GM18520 (cell line): ENCODE measurements around the gene CDH10.

Experiments
- ATAC-seq: cut with Tn5 transposase; IDR thresholded peaks from one replicate; pipeline ENCODE4 v1.9.1; 2021; ENCODE audit not compliant: unreplicated experiment

CDH10 gene

DNA sequence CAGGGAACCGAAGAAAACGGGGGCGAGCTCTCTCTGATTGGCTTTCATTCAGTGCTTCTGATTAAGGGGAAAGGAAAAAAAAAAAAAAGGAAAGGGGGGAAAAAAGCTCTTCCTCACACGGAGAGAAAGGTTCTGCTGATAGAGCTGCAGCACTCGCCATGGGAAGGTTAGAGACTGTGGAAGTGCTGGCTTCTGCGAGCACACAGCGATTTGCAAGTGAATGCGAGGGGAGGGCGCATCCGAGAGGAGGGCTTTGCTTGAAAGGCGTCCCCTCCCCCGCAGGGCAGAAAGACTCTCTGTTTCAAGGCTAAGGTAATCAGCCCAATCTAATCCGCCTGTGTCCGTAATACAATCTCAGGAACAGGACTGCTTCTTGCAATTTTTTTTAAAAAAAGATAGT is at the start of gene CDH10:
Gene CDH10, minus strand, starts transcription at position 218 of the 400 bp plus-strand sequence. CDS start 51,488 bp downstream, outside the sequence.
- no peak for ATAC-seq

DNA sequence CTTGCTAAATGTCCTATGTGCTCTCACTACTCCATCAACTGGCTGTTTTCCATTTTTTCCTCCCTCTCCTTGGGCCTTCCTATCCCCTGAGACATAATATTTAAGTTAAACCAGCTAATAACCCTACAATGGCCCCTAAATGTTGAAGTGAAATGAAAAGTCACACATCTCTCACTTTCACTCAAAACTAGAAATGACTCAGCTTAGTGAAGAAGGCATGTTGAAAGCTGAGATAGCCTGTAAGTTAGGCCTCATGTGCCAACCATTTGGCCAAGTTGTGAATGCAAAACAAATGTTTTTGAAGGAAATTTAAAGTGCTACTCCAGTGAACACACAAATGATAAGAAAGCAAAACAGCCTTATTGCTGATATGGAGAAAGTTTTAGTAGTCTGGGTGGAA is 48.8 kb upstream of the CDH10 start:
- ATAC-seq, result no peak

DNA sequence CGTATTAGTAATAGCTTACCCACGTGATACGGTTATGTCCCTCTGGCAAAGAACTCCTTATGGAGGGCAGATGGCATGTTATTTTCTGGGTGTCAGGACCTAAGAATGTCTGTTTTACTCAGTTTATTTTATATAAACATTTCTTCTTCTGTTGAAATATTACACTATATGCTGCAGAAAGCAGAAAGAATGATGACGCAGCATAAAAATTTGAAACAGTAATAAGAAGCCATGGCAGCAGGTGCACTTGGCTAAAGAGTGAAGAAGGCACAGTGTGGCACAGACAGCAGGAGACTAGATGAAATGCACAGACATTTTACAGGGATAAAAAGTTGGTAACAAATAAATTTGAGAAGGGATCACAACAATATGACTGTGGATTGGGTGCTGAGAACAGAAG is 46.3 kb upstream of the CDH10 start:
- ATAC-seq, result no peak

DNA sequence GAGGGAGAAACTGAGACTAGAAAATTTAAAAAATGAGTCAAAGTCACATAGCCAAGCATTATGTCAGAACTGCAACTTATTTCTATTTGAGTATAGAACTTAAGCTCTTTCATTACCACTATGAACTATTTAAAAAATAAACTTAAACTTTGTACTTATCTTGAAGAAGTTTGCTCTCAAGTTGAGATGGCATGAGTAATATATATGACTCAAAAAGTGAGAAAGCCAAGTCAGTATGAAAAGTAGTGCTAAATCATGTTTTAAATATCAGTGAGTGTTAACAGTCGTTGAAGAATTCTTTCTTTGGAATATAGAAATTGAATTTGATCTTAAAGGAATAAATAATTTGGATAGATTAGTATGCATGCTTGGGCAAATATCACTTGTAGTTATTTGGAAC is 36.3 kb upstream of the CDH10 start:
- no peak for ATAC-seq

DNA sequence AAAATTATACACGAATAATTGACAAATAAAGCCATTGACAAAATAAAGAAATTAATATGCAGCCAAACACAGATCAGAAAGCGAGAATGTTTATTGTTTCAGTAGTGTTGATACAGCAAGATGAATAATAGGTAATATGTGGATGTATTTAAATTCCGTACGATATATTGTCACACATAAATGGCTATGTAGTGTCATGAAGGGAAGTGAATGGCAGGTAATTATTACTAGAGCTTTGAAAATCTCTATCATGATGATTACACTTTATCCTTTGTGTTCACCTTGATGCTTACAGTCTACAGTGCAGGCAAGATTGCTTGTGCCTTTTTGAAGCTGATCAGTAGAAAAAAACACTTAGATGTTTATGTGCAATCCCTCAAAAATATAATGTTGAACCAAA is 23.3 kb upstream of the CDH10 start:
- ATAC-seq, result no peak

DNA sequence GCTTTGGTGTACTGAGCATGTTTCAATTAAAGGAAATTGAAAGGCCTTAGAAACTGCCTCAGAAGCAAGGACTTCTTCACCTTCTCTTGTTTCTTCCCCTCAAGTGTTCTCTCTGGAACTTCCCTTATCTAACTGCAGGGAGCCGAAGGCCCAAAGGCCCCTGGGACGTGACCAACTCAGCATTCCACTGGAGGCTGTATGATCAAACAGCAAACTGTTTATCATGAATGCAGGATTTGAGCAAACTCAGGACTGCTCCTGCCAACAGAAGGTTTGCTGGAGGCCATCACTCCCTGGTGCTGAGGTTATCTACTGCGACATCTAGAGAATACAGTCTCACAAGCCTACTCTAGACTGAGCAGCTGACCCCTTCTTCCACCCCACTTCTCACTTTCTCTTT is 4.8 kb upstream of the CDH10 start:
- ATAC-seq, result no peak

DNA sequence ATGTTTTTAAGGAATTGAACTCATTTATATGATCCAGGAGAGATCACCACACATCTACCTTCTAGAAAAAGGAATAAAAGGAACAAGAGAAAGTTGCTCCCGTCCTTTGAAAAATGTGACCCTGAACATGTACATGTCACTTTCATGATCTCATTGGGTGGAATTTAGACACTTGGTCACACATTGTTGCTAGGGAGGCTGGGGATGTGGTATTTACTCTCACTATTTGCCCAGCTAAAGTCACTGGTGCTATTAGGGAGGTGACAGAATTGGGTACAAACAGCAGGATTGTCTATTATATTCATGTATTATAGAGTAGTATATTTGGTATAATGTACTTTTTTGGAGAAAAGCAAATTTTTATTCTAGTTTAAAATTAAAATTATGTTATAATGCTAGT is 2.1 kb upstream of the CDH10 start:
- no peak for ATAC-seq

DNA sequence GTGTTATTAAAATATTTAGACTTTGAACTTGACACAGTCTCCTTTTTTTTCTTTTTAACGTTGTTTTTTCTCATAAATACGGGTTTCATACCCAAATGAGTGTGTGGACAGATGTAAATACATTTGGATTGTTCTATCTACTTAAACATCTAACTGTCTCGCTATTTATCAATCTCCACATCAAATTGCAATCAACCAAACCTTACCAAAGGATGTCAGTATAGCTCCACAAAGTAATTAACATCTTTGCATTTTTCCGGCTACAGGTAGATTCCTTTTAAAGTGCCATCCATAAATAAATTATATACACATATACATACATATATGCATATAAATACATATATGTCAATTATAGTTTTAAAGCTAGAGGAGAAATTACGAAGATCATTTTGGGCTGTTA is 705 bp upstream of the CDH10 start:
- no peak for ATAC-seq

DNA sequence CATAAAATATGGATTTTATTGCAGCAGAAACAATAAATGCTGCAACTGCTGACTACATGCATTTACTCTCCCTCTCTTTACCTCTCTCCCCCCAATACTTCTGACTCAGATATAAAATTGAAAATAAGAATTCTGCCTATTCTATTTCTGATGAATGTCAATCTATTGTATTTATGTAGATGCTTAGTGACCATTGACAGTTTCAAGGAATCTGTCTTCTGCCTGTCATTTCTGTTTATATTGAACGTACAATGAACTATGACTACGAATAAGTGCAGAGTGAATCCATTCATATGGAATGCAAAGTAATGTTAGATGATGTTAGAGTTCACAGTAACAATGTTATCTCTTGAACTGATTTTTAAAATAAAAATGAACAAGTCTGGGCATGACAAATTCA is 898 bp downstream of the CDH10 start:
- no peak for ATAC-seq

DNA sequence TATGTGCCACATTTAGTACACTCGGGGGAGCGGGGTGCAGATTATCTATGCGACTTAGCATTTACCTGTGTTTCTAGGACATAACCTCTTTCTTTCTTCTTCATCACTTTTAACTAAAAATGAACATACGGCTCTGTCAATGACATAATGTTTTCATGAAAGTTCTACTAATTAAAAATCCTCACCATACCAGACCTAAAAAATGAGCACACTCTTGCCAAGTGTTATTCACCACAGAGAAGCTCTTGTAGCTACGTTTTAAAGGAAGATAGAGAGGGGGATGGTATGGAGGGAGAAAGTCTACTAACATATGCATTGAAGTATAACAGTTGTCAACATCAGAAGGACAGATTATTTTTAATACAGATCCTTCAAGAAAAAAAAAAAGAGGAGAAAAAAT is 1.6 kb downstream of the CDH10 start:
- no peak for ATAC-seq

DNA sequence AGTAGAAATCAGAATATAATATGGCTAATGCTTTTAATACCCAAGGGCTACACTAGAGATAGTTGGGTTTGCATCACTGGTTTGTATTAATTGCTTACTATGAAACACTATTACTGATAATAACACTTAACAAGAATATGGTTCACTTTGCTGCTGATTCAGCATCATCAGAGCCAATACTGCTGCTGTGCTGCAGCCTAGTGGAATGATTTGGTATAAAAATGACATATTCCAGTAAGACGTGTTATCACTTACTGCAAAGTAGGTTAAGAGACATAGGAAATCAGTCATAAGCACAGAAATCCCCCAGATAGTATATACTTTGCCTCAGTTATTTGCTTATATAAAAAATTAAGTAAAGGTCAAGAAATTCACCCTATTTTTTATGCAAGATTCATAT is 2.8 kb downstream of the CDH10 start:
- ATAC-seq, result no peak

DNA sequence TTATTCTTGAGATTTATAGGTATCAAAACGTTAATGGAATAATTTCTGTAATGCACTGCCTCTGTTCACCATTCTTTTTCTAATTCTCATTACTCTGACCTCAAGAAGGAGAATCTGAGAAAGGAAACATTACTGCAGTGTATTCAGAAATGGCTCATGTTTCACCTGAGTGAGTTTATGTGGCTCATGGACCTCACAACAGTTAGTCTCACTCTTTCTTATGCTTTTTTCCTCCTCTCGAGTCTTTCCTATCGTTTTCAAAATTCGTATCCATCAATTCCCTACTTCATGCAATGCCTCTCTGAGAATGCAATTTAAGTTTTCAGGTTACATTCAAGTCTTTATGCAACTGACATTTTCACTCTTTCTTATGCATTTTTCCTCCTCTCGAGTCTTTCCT is 9.6 kb downstream of the CDH10 start:
- ATAC-seq, result no peak

DNA sequence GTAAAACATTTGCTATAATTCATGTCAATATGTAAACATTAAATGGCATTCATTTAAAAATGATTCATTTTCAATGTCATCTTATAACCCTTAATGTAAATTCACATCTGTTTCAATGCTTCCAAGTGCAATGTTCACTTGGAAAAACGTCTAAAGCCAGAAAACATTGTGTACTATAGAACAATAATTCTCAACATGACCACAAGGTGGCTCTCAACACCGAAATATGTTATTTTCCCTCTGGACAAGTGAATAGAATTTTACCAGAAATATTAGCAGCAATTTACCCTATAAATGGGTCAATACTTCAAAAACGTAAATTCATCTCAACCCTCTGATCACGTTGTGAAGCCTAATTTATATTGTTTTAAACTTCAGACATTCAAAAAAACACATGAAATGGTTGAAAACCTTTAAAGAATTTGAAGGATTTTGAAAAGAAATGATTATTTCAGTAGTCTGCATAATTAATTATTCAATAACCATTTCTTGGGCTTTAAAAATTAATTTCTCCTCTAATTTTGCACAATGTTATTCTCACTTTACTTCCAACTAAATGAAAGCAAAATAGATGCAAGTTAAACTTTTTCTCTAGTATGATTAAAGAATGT is 11.0 kb downstream of the CDH10 start:
- ATAC-seq, result no peak

DNA sequence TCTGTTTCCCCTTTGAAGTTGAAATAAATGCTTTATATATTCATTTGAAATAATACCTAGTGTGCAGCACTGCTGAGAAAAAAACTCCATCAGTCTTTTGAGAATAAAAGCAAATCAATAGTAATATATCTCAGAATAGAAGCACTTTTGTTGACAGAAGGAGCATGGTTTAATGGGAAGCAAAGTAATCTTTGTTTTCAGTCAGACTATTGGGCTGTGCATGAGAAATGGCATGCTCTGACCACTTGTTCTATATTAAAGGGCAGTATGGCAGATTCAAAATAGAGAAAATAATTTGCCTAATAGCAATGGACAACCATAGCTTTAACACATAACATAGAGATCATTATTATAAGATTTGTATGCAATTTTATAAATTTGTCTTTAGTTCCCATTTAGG is 12.4 kb downstream of the CDH10 start:
- ATAC-seq, result no peak

DNA sequence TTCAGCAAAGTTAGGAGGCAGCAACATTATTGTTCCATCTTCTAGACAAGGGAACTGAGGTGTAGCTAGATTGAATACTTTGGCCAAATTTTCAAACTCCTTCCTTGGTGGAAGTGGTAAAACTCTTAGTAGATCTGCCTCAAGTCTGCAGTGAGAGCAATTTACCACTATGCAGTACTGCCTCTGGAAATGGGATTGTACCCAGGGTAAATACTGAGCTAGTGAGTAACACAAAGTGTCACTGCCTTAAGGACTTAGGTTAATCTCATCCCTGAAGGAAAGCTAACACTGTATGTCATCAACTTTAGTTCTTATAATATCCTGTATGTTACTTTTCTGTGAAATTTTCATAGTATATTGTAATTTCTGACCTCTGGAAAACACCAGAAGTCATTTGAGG is 13.9 kb downstream of the CDH10 start:
- no peak for ATAC-seq

DNA sequence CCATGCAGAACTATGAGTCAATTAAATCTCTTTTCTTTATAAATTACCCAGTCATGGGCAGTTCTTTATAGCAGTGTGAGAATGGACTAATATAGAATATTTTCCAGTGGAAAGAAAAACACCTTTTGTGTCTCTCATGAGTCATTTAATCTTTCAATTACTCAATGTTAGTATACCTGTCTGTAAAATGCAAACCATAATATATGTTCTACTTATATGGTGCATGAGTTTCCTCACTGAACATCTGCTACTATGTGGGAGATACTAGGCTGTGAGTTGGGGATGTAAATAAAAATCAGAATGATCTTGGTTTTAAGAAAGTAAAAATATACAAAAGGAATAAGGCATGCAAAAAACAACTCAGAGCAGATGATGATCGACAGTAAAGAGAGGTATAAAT is 15.0 kb downstream of the CDH10 start:
- ATAC-seq, result no peak

DNA sequence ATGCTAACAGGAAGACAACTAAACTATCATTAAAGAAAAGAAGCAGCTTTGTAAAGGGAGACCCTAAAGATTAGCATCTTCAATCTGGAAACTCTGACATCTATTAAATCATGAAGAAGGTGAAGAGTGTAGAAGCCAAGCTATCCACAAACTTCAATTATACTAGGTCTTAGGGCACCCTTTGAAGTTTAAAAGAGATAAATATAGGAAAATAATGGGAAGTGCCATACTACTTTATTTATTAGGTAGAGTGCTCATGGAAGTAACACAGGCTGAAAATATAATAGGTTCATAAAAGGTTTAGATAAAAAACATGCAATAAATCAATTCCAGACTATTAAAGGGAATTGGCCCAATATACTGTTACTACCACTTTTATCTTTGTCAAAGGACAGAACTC is 19.9 kb downstream of the CDH10 start:
- ATAC-seq, result no peak

DNA sequence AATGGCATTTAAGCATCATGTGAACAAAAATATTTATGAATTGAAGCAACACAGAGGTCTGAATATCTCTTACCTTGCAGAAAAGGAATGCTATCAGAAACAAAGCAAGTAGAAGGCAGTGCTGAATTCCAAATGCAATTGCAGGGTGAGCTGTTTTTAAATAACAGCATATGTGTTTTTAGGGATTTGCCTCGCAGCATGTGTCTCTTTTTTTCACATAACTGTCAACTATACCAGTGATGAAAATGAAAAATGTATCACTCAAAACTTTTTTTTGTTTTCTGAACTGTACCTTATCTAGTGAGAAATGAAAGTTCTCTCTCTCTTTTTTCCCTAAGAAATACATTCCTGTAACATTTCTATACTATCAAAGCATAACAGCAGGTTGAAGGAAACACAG is 21.2 kb downstream of the CDH10 start:
- ATAC-seq, result no peak

DNA sequence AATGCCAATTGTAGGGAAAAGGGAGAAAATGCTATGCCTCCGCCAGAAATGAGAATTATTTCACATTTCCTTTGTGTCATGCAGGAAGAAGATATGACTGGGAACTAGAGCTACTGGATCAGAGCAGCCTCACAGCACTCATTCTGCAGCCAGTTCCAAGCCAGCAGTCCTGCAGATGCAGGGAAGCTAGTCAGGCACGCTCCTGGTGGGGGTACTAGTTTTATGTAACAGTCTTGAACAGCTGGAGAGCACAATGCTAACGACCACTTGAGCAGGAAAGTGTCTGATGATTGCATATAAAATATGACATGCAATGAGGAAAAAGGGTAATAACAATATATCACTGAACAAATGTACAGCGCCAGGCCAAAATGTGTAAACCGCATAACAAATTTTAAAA is 21.7 kb downstream of the CDH10 start:
- no peak for ATAC-seq

DNA sequence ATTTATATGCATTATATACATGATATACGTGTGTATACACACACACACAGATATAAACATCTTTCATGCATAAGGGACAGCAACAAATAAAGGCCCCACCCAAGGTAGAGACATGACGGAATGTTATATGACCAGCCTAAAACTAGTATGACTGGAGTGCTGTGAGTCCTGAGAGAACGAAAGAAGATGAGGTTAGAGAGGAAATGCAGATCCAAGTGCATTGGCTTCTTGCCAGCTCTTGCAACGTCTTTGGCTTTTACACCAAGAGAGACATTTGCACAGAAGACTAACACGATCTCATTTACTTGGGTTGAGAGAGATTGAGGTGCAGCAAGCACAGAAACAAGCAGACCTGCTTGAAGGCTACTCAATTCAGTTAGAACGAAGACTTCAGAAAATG is 23.0 kb downstream of the CDH10 start:
- no peak for ATAC-seq

DNA sequence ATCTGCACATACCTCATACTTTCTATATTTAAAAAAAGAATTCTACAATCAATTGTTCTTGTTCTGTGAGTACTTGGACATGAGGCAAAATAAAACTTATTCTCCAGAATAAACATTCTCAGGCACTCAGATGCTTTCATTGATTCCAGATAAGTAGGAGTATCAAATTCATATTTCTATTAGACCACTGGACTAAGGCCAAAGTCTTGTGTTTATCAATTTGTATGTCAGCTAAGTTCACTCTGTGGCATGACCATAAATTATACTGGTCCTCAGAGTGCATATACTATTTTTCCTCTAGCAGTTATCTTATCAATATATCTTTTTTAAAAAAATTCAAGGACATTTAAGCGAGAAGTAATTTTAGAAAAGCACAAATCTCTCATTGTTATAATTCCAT is 28.2 kb downstream of the CDH10 start:
- ATAC-seq, result no peak

DNA sequence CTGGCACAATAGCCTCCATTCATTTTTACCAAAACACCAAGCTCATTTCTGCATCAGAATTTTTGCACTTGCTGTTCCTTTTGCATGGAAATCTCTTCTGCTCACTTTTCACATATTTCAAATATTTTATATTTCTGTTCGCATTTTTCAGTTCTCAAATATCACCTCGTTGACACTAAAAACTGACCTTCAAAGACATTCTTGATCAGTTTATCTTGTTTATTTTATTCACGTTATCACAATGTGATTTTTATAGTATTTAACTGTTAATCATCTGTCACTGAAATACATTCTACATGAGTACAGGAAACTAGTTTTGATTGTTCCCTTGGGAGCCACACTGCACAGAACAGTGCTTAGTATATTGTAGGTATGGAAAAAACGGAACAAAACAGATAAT is 29.6 kb downstream of the CDH10 start:
- ATAC-seq, result no peak

DNA sequence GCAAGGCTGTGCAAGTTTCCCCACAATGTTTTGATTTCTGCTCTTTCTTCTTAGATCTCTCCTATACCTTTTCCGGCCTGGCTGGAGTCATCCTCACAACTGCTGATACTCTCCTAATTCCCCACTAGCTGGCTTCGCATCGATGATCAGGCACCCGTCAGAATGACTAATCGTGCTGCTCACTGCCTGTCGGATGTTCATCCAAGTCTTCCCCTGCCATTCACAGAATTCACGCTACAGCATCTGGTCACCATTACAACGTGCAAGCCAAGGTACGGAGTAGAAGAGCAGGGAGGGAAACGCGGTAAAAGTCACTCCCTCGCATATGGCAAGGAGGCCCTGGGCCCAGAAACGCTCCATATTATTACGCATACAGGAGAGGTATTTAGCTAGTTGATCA is 35.1 kb downstream of the CDH10 start:
- no peak for ATAC-seq

DNA sequence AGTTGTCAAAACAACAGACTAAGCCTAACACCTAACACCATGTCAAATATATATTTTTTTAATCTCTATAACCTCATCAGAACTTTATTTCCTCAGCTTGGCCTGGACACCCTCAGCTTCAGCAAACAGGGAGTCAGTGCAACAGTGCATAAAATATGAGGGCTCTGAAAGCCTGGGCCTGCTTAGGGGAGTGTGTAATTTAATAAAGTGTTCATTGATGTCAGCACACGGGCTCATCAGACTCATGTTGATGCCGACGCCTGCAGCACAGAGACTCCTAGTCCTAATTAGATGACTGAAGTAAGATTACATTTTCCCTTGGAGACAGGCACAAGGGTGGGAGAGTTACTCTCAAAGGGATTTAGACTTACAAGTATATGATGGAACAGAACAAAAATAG is 37.8 kb downstream of the CDH10 start:
- ATAC-seq, result no peak
